Lung (tissue), 12 donors: ENCODE data around the gene CBX4. TPM values are rescaled to one million over a fixed set of nuclear protein-coding genes. Genes with fewer than 3 reads are reported as not detected.
A peak's percentile ranks its signal among the peaks of the same experiment; 100 is the strongest.

ENCODE experiments used
- ATAC-seq: fragments of 200-7000 bp; cut with Tn5 transposase; one replicate; pipeline ENCODE4 v1.9.1; 2020; ENCODE audit warnings: moderate number of reproducible peaks; ENCODE audit not compliant: insufficient read depth, low FRiP score
- DNase-seq, 3 donors: peaks; one replicate each; pipeline ENCODE4 v3.0.0-alpha.2; 2013 to 2017
- H3K27ac ChIP-seq, 2 donors: one replicate each; pipeline ENCODE4 v1.5.1; 2013; ENCODE audit warnings: mild to moderate bottlenecking in 2 of 2, moderate library complexity in 2 of 2, control low read depth in 1 of 2, inconsistent platforms in 1 of 2, low read depth in 1 of 2, low read length in 1 of 2
- H3K27me3 ChIP-seq, 3 donors: one replicate each; pipeline ENCODE4 v1.5.1; 2013; ENCODE audit warnings: low read length in 2 of 3; ENCODE audit not compliant: control insufficient read depth in 3 of 3, insufficient read depth in 3 of 3
- H3K36me3 ChIP-seq, 4 donors: one replicate each; pipeline ENCODE4 v1.5.1; 2013; ENCODE audit warnings: low read length in 4 of 4, mild to moderate bottlenecking in 1 of 4, moderate library complexity in 1 of 4; ENCODE audit not compliant: control insufficient read depth in 4 of 4, insufficient read depth in 4 of 4
- H3K4me1 ChIP-seq, 5 donors: one replicate each; pipeline ENCODE4 v1.5.1; 2013; ENCODE audit warnings: low read length in 5 of 5, mild to moderate bottlenecking in 2 of 5, moderate library complexity in 1 of 5; ENCODE audit not compliant: control insufficient read depth in 5 of 5, insufficient read depth in 5 of 5
- H3K4me3 ChIP-seq: one replicate; pipeline ENCODE4 v1.5.1; 2013; ENCODE audit warnings: mild to moderate bottlenecking, control low read depth, moderate library complexity
- H3K9ac ChIP-seq, 2 donors: one replicate each; pipeline ENCODE4 v1.5.1; 2013; ENCODE audit warnings: low read length in 2 of 2, control low read depth in 1 of 2; ENCODE audit not compliant: insufficient read depth in 1 of 2
- H3K9me3 ChIP-seq, 4 donors: one replicate each; pipeline ENCODE4 v1.5.1; 2013; ENCODE audit warnings: low read length in 3 of 4, mild to moderate bottlenecking in 1 of 4, moderate library complexity in 1 of 4; ENCODE audit not compliant: control insufficient read depth in 4 of 4, insufficient read depth in 3 of 4
- WGBS, 2 donors: extraction: QIAGEN DNeasy Blood & Tissue Kit; methylation state at CpG; one replicate each; pipeline ENCODE4 v1.1.7; 2013; 5-methylcytosine and 5-hydroxymethylcytosine counted together
- polyA plus RNA-seq, 2 donors: library from polyadenylated mRNA; stranded (reverse); fragments of 200-250 nt; gene quantifications; one replicate each; pipeline ENCODE4 v1.2.1, GENCODE V29; 2013
- total RNA-seq, 2 donors: library from RNA; depleted of rRNA in 1 of 2; stranded (reverse); fragments of >200 nt in 1 of 2; gene quantifications; one replicate each; pipeline ENCODE4 v1.2.1, GENCODE V29; 2014 to 2021
- TF ChIP-seq, protein P1 (sequence below): IDR thresholded peaks from 2 replicates; pipeline ENCODE4 v1.5.1; 2012; ENCODE audit warnings: mild to moderate bottlenecking; ENCODE audit errors: control extremely low read depth, extremely low read depth
- donor health status: control.
- donor health status: control.
- donor health status: Bipolar disorder and iron deficiency.
- donor health status: healthy.
- donor health status: DM: yes; HTN: yes; CAD: no.

Gene CBX4
- total and polyA plus RNA-seq, 4 donors, result 12.8 to 32.0 (median 17.5) TPM

DNA sequence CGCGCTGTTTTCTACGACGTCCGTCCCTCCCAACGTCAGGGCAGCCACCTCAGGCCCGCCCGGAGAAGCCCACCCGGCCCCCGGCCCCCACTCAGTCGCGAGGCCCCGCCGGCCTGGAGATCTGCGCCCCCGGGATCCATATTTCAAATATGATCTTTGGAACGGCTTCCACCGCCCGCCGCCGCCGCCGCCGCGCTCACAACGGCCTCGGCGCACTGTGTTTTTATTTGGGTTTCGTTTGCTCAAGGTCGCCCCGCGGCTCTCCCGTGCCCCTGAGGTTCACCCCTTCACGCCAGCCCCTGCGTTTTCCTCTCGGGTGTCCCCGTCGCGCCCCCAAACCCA lies 4.2 kb upstream of the CBX4 start:
- H3K27ac ChIP-seq, result no peak overlapping the region
- no peak for ATAC-seq
- H3K36me3 ChIP-seq, result no peaks in the 10 kb centered on the region
- TF ChIP-seq, protein P1, sequence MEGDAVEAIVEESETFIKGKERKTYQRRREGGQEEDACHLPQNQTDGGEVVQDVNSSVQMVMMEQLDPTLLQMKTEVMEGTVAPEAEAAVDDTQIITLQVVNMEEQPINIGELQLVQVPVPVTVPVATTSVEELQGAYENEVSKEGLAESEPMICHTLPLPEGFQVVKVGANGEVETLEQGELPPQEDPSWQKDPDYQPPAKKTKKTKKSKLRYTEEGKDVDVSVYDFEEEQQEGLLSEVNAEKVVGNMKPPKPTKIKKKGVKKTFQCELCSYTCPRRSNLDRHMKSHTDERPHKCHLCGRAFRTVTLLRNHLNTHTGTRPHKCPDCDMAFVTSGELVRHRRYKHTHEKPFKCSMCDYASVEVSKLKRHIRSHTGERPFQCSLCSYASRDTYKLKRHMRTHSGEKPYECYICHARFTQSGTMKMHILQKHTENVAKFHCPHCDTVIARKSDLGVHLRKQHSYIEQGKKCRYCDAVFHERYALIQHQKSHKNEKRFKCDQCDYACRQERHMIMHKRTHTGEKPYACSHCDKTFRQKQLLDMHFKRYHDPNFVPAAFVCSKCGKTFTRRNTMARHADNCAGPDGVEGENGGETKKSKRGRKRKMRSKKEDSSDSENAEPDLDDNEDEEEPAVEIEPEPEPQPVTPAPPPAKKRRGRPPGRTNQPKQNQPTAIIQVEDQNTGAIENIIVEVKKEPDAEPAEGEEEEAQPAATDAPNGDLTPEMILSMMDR, result no peak
- 1% methylated on average over 31 to 39 of the region's 39 CpGs for WGBS, 2 donors
- peaks cover 0 to 4% (median 0%) of the 10 kb centered on the region in 4 donors for H3K9me3 ChIP-seq
- peaks cover 0 to 39% (median 15%) of the 10 kb centered on the region in 5 donors for H3K4me1 ChIP-seq
- H3K4me3 ChIP-seq, result no peak overlapping the region
- H3K27me3 ChIP-seq, result peaks cover 0 to 40% (median 27%) of the 10 kb centered on the region in 3 donors
- DNase-seq, result no peak
- H3K9ac ChIP-seq, result no peak overlapping the region

DNA sequence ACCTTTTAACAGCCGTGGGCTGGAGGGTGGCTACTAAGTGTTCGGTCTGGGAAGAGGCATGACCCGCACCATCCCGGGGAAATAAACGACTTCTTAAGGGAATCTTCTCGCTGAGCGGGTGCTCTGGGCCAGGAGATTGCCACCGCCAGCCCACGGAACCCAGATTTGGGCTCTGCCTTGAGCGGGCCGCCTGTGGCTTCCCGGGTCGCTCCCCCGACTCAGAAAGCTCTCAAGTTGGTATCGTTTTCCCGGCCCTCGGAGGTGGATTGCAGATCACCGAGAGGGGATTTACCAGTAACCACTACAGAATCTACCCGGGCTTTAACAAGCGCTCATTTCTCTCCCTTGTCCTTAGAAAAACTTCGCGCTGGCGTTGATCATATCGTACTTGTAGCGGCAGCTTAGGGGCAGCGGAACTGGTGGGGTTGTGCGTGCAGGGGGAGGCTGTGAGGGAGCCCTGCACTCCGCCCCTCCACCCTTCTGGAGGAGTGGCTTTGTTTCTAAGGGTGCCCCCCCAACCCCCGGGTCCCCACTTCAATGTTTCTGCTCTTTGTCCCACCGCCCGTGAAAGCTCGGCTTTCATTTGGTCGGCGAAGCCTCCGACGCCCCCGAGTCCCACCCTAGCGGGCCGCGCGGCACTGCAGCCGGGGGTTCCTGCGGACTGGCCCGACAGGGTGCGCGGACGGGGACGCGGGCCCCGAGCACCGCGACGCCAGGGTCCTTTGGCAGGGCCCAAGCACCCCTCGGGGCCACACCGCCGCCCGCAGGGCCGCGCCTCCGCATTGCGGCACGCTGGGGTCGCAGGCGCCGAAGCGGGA lies 3.6 kb upstream of the CBX4 start:
- Histone ChIP-seq H3K4me1 (peaks cover 0 to 41% (median 16%) of the 10 kb centered on the region in 5 donors), H3K36me3 (no peaks in the 10 kb centered on the region), H3K9me3 (peaks cover 0 to 4% (median 0%) of the 10 kb centered on the region in 4 donors), H3K27ac (no peak overlapping the region), H3K4me3 (no peak overlapping the region), H3K27me3 (peaks cover 0 to 40% (median 27%) of the 10 kb centered on the region in 3 donors), H3K9ac (no peak overlapping the region)
- DNase-seq (peak; percentile 35 to 57 (median 54)), ATAC-seq (no peak)
- TF ChIP-seq, protein P1, result no peak
- 2 to 3% methylated on average over 61 to 66 of the region's 66 CpGs for WGBS, 2 donors

DNA sequence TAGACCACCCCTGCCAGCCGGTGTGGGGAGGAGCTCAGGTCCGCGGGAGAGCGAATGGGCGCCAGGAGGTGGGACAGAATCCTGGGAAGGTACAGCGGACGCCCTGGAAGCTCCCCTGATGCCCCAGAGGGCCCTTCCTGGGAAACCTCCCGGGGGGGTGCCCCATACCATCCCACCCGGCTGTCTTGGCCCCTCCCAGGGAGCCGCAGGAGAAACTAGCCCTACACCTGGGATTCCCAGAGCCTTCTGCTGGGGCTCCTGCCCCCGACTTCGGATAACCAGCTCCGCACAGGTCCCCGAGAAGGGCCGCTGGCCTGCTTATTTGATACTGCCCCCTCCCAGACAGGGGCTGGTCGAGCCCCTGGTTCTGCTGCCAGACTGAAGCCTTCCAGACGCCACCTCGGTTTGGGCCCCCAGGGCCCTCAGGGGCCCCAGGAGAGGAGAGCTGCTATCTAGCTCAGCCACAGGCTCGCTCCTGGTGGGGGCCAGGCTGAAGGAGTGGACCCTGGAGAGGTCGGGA lies 3.0 kb upstream of the CBX4 start:
- Histone ChIP-seq H3K27ac (no peak overlapping the region), H3K27me3 (peaks cover 0 to 40% (median 27%) of the 10 kb centered on the region in 3 donors), H3K4me3 (no peak overlapping the region), H3K36me3 (no peaks in the 10 kb centered on the region), H3K9ac (no peak overlapping the region), H3K9me3 (peaks cover 0 to 4% (median 0%) of the 10 kb centered on the region in 4 donors), H3K4me1 (peaks cover 0 to 48% (median 20%) of the 10 kb centered on the region in 5 donors)
- no peak for DNase-seq
- 6 to 12% methylated on average over 20 of the region's 20 CpGs for WGBS, 2 donors
- TF ChIP-seq, protein P1, result no peak
- no peak for ATAC-seq
